Measurements from ENCODE around the gene ZFP1.

DNA sequence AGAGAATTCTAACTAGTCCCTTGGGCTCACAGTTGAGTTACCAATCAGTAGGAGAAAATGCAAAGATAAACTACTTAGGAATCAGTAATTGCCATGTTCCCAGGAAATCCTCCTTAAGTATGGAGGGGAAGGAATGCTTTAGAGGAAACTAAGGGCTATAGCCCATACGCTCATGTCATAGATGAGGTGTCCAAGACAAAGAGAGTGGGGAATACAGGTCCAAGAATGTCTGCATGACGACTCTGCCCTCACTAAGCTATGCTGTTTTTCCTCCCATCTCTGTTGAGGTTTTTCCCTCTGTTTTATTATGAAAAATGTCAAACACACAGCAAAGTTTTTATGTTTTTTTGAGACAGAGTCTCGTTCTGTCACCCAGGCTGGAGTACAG is 47.7 kb upstream of the ZFP1 start:
- TF ChIP-seq POLR2A (IDR thresholded peaks at IDR 0.05) (no peak), CTCF (IDR thresholded peaks at IDR 0.05) (no peak)
